ENCODE data around the gene ADGRB3.

DNA sequence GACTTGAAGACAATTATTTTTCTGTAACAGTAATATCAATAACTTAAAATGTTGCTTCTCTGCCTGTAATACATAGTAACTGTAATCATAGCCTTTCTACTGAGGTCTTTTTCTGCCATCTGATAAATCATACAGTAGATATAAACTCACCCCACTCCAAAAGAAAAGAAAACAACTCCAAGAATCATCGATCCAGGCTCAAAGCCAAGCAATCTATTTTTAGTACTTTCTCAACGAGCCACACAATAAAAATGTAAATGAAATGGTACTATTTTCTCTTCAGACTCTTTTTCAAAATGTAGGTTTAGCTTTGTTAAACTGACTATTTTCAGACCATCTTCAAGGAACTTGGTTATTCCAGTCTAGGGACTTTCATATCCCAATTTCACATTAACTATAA is 493.3 kb downstream of the ADGRB3 start:
- TF ChIP-seq, protein P1, sequence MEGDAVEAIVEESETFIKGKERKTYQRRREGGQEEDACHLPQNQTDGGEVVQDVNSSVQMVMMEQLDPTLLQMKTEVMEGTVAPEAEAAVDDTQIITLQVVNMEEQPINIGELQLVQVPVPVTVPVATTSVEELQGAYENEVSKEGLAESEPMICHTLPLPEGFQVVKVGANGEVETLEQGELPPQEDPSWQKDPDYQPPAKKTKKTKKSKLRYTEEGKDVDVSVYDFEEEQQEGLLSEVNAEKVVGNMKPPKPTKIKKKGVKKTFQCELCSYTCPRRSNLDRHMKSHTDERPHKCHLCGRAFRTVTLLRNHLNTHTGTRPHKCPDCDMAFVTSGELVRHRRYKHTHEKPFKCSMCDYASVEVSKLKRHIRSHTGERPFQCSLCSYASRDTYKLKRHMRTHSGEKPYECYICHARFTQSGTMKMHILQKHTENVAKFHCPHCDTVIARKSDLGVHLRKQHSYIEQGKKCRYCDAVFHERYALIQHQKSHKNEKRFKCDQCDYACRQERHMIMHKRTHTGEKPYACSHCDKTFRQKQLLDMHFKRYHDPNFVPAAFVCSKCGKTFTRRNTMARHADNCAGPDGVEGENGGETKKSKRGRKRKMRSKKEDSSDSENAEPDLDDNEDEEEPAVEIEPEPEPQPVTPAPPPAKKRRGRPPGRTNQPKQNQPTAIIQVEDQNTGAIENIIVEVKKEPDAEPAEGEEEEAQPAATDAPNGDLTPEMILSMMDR (conservative IDR thresholded peaks at IDR 0.05; ENCODE audit: low read depth, low read length): no peak
- TF ChIP-seq EZH2phosphoT487 (IDR thresholded peaks at IDR 0.05; ENCODE audit: borderline replicate concordance, low read length) (no peak), EZH2 (IDR thresholded peaks at IDR 0.05; ENCODE audit: low read length, unreplicated experiment) (no peak)
